GM21786 (cell line): ENCODE results near the gene OR2H1.
"Not testable (repeated sequence)": the region's sequence is repeated elsewhere in the genome, so short reads cannot be mapped to it uniquely, and the experiment has no call there.

Experiments
- ATAC-seq: cut with Tn5 transposase; IDR thresholded peaks from one replicate; pipeline ENCODE4 v1.9.1; 2021; ENCODE audit not compliant: unreplicated experiment

Gene OR2H1

GRCh38 chr6:29456971-29457370 is at the start of gene OR2H1, which contains the start of gene OR11A1:
Gene OR2H1 (plus strand): TSS chr6:29457155. CDS start chr6:29461770, 4,615 bp downstream.
Gene OR11A1 (minus strand): TSS chr6:29457071. CDS start chr6:29427641, 29,430 bp downstream.
- no peak for ATAC-seq

- no peak for ATAC-seq
Observed at GRCh38 chr6:29414588-29414987, 42.4 kb upstream of the OR2H1 start, which contains the start of gene OR12D1. Gene OR12D1 (plus strand): TSS chr6:29414928.

- ATAC-seq: no peak
Observed at GRCh38 chr6:29419516-29419915, 37.4 kb upstream of the OR2H1 start.

GRCh38 chr6:29424168-29424567 is 32.8 kb upstream of the OR2H1 start:
- no peak for ATAC-seq

- ATAC-seq: no peak
Observed at GRCh38 chr6:29424575-29424974, 32.4 kb upstream of the OR2H1 start.

GRCh38 chr6:29425075-29425474 is 31.9 kb upstream of the OR2H1 start:
- no peak for ATAC-seq

- no peak for ATAC-seq
Observed at GRCh38 chr6:29426654-29427053, 30.3 kb upstream of the OR2H1 start.

GRCh38 chr6:29436730-29437129 is 20.2 kb upstream of the OR2H1 start:
- ATAC-seq: not testable (repeated sequence)

- no peak for ATAC-seq
Observed at GRCh38 chr6:29439006-29439405, 17.9 kb upstream of the OR2H1 start, which contains the start of gene OR10C1. Gene OR10C1 (plus strand): TSS chr6:29439306. CDS start chr6:29440016, 710 bp downstream.

- ATAC-seq: no peak
Observed at GRCh38 chr6:29442719-29443118, 14.2 kb upstream of the OR2H1 start.

- not testable (repeated sequence) for ATAC-seq
Observed at GRCh38 chr6:29444031-29444430, 12.9 kb upstream of the OR2H1 start.

GRCh38 chr6:29447670-29448069 is 9.3 kb upstream of the OR2H1 start:
- ATAC-seq: no peak

GRCh38 chr6:29451471-29452193 is 5.3 kb upstream of the OR2H1 start:
- no peak for ATAC-seq

- ATAC-seq: no peak
Observed at GRCh38 chr6:29461021-29461814, 4.3 kb downstream of the OR2H1 start.

GRCh38 chr6:29462022-29462421 is 5.1 kb downstream of the OR2H1 start:
- ATAC-seq: no peak

- no peak for ATAC-seq
Observed at GRCh38 chr6:29465279-29465678, 8.3 kb downstream of the OR2H1 start.

GRCh38 chr6:29465801-29466200 is 8.8 kb downstream of the OR2H1 start:
- no peak for ATAC-seq

GRCh38 chr6:29466241-29466640 is 9.3 kb downstream of the OR2H1 start:
- ATAC-seq: no peak

GRCh38 chr6:29474996-29475395 is 18.0 kb downstream of the OR2H1 start:
- ATAC-seq: no peak

- no peak for ATAC-seq
Observed at GRCh38 chr6:29477923-29478450, 21.0 kb downstream of the OR2H1 start.

- ATAC-seq: no peak
Observed at GRCh38 chr6:29478740-29479139, 21.8 kb downstream of the OR2H1 start.

GRCh38 chr6:29479560-29479959 is 22.6 kb downstream of the OR2H1 start:
- ATAC-seq: no peak
